Left cardiac atrium (tissue), 4 donors: Measurements from ENCODE around the gene IPO13. TPM values are rescaled to one million over a fixed set of nuclear protein-coding genes. Genes with fewer than 3 reads are reported as not detected.
A peak's percentile ranks its signal among the peaks of the same experiment; 100 is the strongest.

Experiments
- ATAC-seq, 2 donors: fragments of 200-7000 bp; cut with Tn5 transposase; one replicate each; pipeline ENCODE4 v1.9.1; 2020; ENCODE audit warnings: mild to moderate bottlenecking in 2 of 2, moderate library complexity in 2 of 2
- DNase-seq: peaks from one replicate; pipeline ENCODE4 v3.0.0-alpha.2; 2020
- intact Hi-C, 2 donors: fragments of 100-400 bp; cut with DNase I; formaldehyde crosslinking; loops; one replicate each; pipeline versions ENCODE4 v1.14.1 to v1.15.1; 2022 to 2023
- total RNA-seq, 2 donors: library from RNA; stranded (reverse); fragmentation: NEBNext Ultra II Directional; extraction: Animal tissue kit (Norgen Biotek cat#: 25700); gene quantifications; one replicate each; pipeline ENCODE4 v1.2.1, GENCODE V29; 2021
- donor health status: DM: no; HTN: yes; CAD: no.
- donor health status: DM: no; HTN: yes; CAD: no; lungs with severe emphysema.
- donor health status: DM: yes; HTN: yes; CAD: no.
- donor health status: Dilated cardiomyopathy.

The IPO13 gene
- total RNA-seq, 2 donors from 2014 or later: 26.7 to 30.1 TPM

- DNase-seq: no peak
- intact Hi-C loops: no loop called here
- ATAC-seq: no peak
These were observed 33.7 kb downstream of the IPO13 start for GRCh38 chr1:43980255-43981134.

- intact Hi-C loops: no loop called here
- DNase-seq (no peak), ATAC-seq (no peak)
These were observed 34.4 kb downstream of the IPO13 start for GRCh38 chr1:43981135-43981491.

GRCh38 chr1:43981636-43982035 lies 34.9 kb downstream of the IPO13 start:
- intact Hi-C loops: no loop called here
- no peak for DNase-seq
- ATAC-seq: no peak

- no peak for DNase-seq
- intact Hi-C loops: no loop called here
- no peak for ATAC-seq
These were observed 35.5 kb downstream of the IPO13 start for GRCh38 chr1:43982241-43982640.

GRCh38 chr1:43982808-43983207 lies 36.1 kb downstream of the IPO13 start:
- no peak for ATAC-seq
- no peak for DNase-seq
- intact Hi-C loops: no loop called here

- intact Hi-C loops: no loop called here
- ATAC-seq (no peak), DNase-seq (no peak)
These were observed 36.6 kb downstream of the IPO13 start for GRCh38 chr1:43983253-43983899.

GRCh38 chr1:43984855-43985254 lies 38.1 kb downstream of the IPO13 start:
- DNase-seq: no peak
- no peak for ATAC-seq
- intact Hi-C loops: no loop called here

- no peak for DNase-seq
- intact Hi-C loops: no loop called here
- no peak for ATAC-seq
These were observed 39.3 kb downstream of the IPO13 start for GRCh38 chr1:43985984-43986595.

GRCh38 chr1:43986712-43987111 lies 40.0 kb downstream of the IPO13 start:
- ATAC-seq: no peak
- intact Hi-C loops: no loop called here
- DNase-seq: no peak

- DNase-seq (no peak), ATAC-seq (no peak)
- intact Hi-C loops: no loop called here
These were observed 40.6 kb downstream of the IPO13 start for GRCh38 chr1:43987159-43987902.

GRCh38 chr1:43990271-43991199 lies 43.8 kb downstream of the IPO13 start:
- ATAC-seq (peak in 1 of 2 donors; percentile 1), DNase-seq (no peak)
- intact Hi-C loops: no loop called here

- DNase-seq: no peak
- intact Hi-C loops: no loop called here
- ATAC-seq: peak in 1 of 2 donors; percentile 18
These were observed 44.4 kb downstream of the IPO13 start for GRCh38 chr1:43991200-43991475.

GRCh38 chr1:43991476-43992231 lies 44.9 kb downstream of the IPO13 start, which contains the start of gene CCDC24:
Gene CCDC24 (plus strand): TSS chr1:43991599. CDS start chr1:43991879, 280 bp downstream.
- peak; percentile 89 for DNase-seq
- intact Hi-C loops: no loop called here
- peak; percentile 87 to 92 for ATAC-seq

- ATAC-seq: no peak
- no peak for DNase-seq
- intact Hi-C loops: no loop called here
These were observed 45.7 kb downstream of the IPO13 start for GRCh38 chr1:43992232-43992995.

- ATAC-seq (no peak), DNase-seq (no peak)
- intact Hi-C loops: no loop called here
These were observed 46.6 kb downstream of the IPO13 start for GRCh38 chr1:43993206-43993914.

- no peak for ATAC-seq
- DNase-seq: no peak
These were observed 47.3 kb downstream of the IPO13 start for GRCh38 chr1:43994071-43994470.

More at GRCh38 chr1:43994071-43994470, 47.3 kb downstream of the IPO13 start:
- intact Hi-C loops: no loop called here
